ENCODE measurements around the gene NUDCD3. TPM values are rescaled to one million over a fixed set of nuclear protein-coding genes. Genes with fewer than 3 reads are reported as not detected.

Gene NUDCD3
- 70.9 and 79.0 TPM in 2 replicates for total RNA-seq

GRCh38 chr7:44490351-44491200, at the start of gene NUDCD3:
TSS of gene NUDCD3 (minus strand) at chr7:44490658. CDS start at chr7:44490600, 58 bp downstream.
- intact Hi-C loops (cut with micrococcal nuclease): loop anchor here (1.0 to 10.0 kb wide), 21 partner anchors 30 to 1578 kb away; partner anchors contain the start of genes C7orf25, H2AZ2, OGDH and POLD2

GRCh38 chr7:44539669-44540506, 49.4 kb upstream of the NUDCD3 start:
- intact Hi-C loops (cut with micrococcal nuclease): no loop called here

DNA sequence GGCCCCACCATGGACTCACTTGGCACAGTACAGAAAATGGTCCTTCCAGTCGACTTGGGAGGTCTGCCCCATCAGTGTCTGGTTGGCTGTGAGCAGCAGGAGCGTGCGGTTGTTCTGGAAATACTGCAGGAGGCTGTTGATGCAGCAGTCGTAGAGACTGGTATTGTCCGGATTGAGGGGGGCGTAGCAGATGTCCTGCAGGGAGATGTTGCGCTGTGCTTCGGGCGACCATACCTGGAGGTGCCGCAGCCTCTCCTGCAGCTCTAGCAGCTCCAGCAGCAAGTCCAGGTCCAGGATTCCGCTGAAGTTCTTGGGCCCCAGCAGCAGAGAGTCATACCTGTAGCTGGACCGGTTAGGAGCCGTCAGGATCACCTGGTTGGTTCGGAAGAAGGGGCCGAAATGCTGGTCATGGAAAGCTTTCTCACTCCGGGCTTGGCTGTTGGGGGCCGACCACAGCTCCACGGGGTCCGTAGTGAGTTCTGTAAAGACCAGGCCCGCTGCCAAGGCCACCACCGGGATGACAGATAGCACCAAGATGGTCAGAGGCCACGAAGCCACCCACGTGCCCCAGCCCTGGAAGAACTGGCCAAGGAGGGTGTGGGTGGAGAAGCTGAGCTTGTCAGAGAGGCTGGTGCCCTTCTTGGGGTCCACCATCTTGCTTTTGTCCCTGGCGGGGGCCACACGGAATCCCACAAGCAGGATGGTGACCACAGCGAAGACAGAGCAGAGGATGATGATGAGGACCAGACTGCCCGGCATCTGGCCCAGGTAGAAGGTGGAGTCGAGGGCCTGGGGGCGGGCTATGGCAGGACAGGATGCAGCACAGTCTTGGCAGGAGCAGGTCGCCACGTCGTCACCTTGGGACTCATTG, 48.6 kb upstream of the NUDCD3 start:
- intact Hi-C loops (cut with micrococcal nuclease): no loop called here

GRCh38 chr7:44538093-44538797, 47.8 kb upstream of the NUDCD3 start:
- intact Hi-C loops (cut with micrococcal nuclease): no loop called here

GRCh38 chr7:44537442-44537841, 47.0 kb upstream of the NUDCD3 start:
- intact Hi-C loops (cut with micrococcal nuclease): no loop called here

DNA sequence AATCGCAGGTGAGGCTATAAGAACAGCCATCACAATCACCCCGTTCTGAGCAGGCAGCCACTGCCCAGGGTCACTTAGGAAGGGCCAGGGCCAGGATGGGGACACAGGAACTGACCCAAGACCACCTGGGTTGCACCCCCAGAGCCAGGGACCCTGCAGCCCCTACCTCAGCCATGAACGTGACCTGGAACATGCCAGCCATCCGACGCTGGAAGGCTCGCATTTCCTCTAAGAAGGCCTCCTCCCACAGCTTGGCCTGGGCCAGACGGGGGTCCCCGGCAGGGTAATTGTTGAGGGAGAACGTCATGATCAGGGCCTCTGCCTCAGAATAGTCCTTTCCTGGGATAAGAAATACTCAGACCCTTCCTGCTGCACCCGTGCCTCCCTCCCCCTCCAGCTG, 45.6 kb upstream of the NUDCD3 start:
- intact Hi-C loops (cut with micrococcal nuclease): no loop called here

GRCh38 chr7:44535348-44536064, 45.0 kb upstream of the NUDCD3 start:
- intact Hi-C loops (cut with micrococcal nuclease): no loop called here

GRCh38 chr7:44534501-44534900, 44.0 kb upstream of the NUDCD3 start:
- intact Hi-C loops (cut with micrococcal nuclease): no loop called here

GRCh38 chr7:44534087-44534486, 43.6 kb upstream of the NUDCD3 start:
- intact Hi-C loops (cut with micrococcal nuclease): no loop called here

- intact Hi-C loops (cut with micrococcal nuclease): no loop called here
These were observed 43.0 kb upstream of the NUDCD3 start for GRCh38 chr7:44533301-44534055.

DNA sequence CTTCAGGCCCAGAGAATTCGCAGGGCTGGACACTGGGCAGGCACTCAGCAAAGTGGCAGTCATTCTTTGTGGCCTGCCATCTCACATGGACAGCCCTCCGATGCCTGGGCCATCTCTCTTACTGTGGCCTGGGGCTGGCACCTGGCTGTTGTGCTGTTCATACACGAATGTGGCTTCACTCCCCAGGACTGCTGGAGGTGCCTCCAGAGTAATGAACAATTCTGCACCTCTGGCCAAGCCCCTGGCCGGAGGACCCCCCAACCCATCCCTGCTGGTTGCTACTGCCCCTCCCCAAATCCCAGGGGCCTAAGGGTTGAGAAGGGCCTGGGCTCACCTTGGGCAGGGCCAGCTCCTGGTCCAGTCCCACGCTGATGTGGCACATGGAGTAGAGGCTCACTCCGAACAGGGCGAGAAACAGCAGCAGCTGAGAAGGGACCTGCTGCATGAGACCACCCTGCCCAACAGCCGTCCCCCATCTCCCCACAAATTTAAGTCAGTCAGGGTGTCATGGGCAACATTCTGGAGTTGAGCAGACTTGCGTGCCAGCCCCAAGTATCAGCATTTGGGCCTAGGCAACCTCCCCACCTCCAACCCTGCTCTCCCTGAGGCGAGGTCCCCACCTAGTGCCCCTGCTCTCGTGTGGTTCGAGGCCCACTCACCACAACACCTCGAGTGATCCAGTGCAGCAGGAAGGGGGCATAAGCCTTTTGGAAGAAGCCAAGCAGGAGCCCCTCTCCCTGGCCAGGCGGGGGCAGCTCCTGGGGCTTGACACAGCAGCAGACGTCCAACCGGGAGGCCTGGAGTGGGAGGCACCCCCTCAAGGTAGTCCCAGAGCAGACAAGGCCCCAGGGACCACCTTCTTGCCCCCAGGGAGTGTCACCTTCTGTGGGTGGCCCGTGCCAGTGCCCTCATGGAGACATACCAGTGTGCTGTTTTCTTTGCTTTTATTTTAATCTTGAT, 41.2 kb upstream of the NUDCD3 start:
- intact Hi-C loops (cut with micrococcal nuclease): no loop called here

DNA sequence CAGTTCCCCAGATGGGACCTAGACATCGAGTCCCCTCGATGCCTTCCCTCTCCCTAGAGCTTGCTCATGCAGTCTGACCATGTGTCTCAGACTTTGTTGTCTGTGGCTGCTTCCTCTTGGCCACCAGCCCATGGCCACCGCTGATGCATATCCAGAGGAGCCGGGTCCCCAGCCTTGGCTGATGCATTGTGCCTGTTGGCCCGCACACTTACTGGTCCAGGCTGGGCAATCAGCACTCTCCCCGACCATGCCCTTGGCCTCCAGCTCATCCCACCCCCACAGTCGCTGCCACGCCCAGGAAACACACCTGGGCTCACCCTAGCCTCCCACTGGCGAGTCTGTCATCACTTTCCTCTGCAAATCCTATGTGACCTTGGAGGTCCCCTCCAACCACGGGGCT, 40.5 kb upstream of the NUDCD3 start:
- intact Hi-C loops (cut with micrococcal nuclease): no loop called here

GRCh38 chr7:44524811-44525388, 34.4 kb upstream of the NUDCD3 start:
- intact Hi-C loops (cut with micrococcal nuclease): no loop called here

DNA sequence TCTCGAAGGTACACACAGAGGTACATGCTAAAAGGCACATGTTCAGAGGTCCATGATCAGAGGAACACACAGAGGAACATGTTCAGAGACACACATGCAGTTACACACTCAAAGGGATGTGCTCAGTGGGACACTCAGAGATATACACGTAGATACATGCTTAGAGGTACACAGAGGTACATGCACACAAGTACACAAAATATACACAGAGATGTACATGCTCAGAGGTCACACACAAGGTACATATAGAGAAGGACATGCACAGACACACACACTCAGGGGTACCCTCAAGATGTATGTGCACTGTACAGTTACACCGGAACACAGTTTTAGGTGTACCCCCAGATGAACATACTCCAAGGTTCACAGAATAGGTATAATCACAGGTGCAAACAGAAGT, 31.9 kb upstream of the NUDCD3 start:
- intact Hi-C loops (cut with micrococcal nuclease): no loop called here

- intact Hi-C loops (cut with micrococcal nuclease): no loop called here
These were observed 31.1 kb upstream of the NUDCD3 start for GRCh38 chr7:44521347-44522095.

GRCh38 chr7:44520574-44520973, 30.1 kb upstream of the NUDCD3 start:
- intact Hi-C loops (cut with micrococcal nuclease): no loop called here

- intact Hi-C loops (cut with micrococcal nuclease): no loop called here
These were observed 29.1 kb upstream of the NUDCD3 start for GRCh38 chr7:44519546-44519945.
